ENCODE measurements around the gene SDK1.

- TF ChIP-seq CTCF (IDR thresholded peaks at IDR 0.05) (no peak), EP300 (IDR thresholded peaks at IDR 0.05) (no peak), POLR2AphosphoS5 (IDR thresholded peaks at IDR 0.05) (no peak)
These were observed 772.0 kb downstream of the SDK1 start for GRCh38 chr7:4073052-4073451.
